ENCODE measurements around the gene ZBTB17. TPM values are rescaled to one million over a fixed set of nuclear protein-coding genes. Genes with fewer than 3 reads are reported as not detected.

The ZBTB17 gene
- total and polyA plus RNA-seq, 2 experiments from 2014 or later = 21.9 to 26.6 TPM

GRCh38 chr1:15937146-15937545, 38.8 kb downstream of the ZBTB17 start:
- no peak overlapping the region for H3K4me2 ChIP-seq
- 0 out of 2 replicates have a peak overlapping the region, but pooled peaks have one; percentile 45 for H3K27ac ChIP-seq (ENCODE audit: low read depth)
- H3K27ac Mint-ChIP-seq = peak overlapping the region; percentile 96
- H3K27me3 Mint-ChIP-seq (ENCODE audit: insufficient read depth, low read depth, poor library complexity) = peaks cover 17% of the 10 kb centered on the region
- no peaks in the 10 kb centered on the region for H3K9me2 ChIP-seq (ENCODE audit: insufficient read depth)
- H3K36me3 Mint-ChIP-seq (ENCODE audit: low read depth) = peaks cover 77% of the 10 kb centered on the region
- H4K20me1 ChIP-seq (replicated peaks; ENCODE audit: insufficient read depth) = no peaks in the 10 kb centered on the region; the same call in none of the 2 replicates
- H3K36me3 ChIP-seq (ENCODE audit: insufficient read depth) = peaks cover 15% of the 10 kb centered on the region
- H2AFZ ChIP-seq = no peak overlapping the region
- H3K9me3 Mint-ChIP-seq = no peaks in the 10 kb centered on the region
- H3K79me2 ChIP-seq (replicated peaks; ENCODE audit: insufficient read depth) = no peaks in the 10 kb centered on the region
- no peaks in the 10 kb centered on the region for H3K4me1 ChIP-seq (ENCODE audit: insufficient read depth)
- no peak overlapping the region for H3K4me3 Mint-ChIP-seq
- no peak overlapping the region for H3K4me3 ChIP-seq
- no peak for DNase-seq (ENCODE audit: low spot score)
- no peaks in the 10 kb centered on the region for H3K27me3 ChIP-seq (ENCODE audit: insufficient read depth)
- H3F3A ChIP-seq (replicated peaks; ENCODE audit: low read depth) = no peaks in the 10 kb centered on the region
- ATAC-seq = no peak
- peaks cover 7% of the 10 kb centered on the region for H3K4me1 Mint-ChIP-seq
- no peak for TF ChIP-seq ETS1 (IDR thresholded peaks at IDR 0.05)
- TF ChIP-seq ZNF331 (CRISPR knock-in tag; IDR thresholded peaks at IDR 0.05; ENCODE audit: low read depth) = no peak
- TF ChIP-seq CREB1 (CRISPR knock-in tag; IDR thresholded peaks at IDR 0.05; ENCODE audit: low read depth) = no peak
- TF ChIP-seq REST (IDR thresholded peaks at IDR 0.05; ENCODE audit: unreplicated experiment) = no peak
- TF ChIP-seq ZNF462 (CRISPR knock-in tag; IDR thresholded peaks at IDR 0.05) = no peak
- no peak for TF ChIP-seq POLR2AphosphoS5 (IDR thresholded peaks at IDR 0.05; ENCODE audit: low read depth)
- no peak for TF ChIP-seq NANOG (IDR thresholded peaks at IDR 0.05; ENCODE audit: borderline replicate concordance)
- no peak for TF ChIP-seq EZH2phosphoT487 (IDR thresholded peaks at IDR 0.05; ENCODE audit: unreplicated experiment)
- TF ChIP-seq STAT1 (IDR thresholded peaks at IDR 0.05; ENCODE audit: unreplicated experiment) = no peak
- no peak for TF ChIP-seq EZH2 (IDR thresholded peaks at IDR 0.05; ENCODE audit: low read depth, unreplicated experiment)
- TF ChIP-seq JUNB (IDR thresholded peaks at IDR 0.05; ENCODE audit: unreplicated experiment) = no peak
- TF ChIP-seq ZNF114 (CRISPR knock-in tag; IDR thresholded peaks at IDR 0.05) = no peak
- no peak for TF ChIP-seq CTCF (conservative IDR thresholded peaks at IDR 0.05; ENCODE audit: low read depth in 2 of 2)

All from GM23338 (cell line).